LNCaP clone FGC (cell line): ENCODE data around the gene AVPR2.

Experiments
- DNase-seq: peaks from one replicate; pipeline ENCODE4 v3.0.0-alpha.2; 2011; ENCODE audit warnings: low read depth
- H3K4me3 ChIP-seq: 2 replicates; pipeline ENCODE4 v1.5.1; 2011; ENCODE audit warnings: mild to moderate bottlenecking, low read depth, low read length, control low read depth
- CTCF ChIP-seq: IDR thresholded peaks from 2 replicates; pipeline ENCODE4 v1.5.1; 2012; ENCODE audit warnings: mild to moderate bottlenecking; ENCODE audit not compliant: control insufficient read depth, insufficient read depth; ENCODE audit errors: extremely low read depth

Gene AVPR2

GRCh38 chrX:153937056-153937455, 32.6 kb downstream of the AVPR2 start:
- no peak for DNase-seq
- H3K4me3 ChIP-seq, result no peak overlapping the region
- TF ChIP-seq CTCF, result no peak

- H3K4me3 ChIP-seq, result no peak overlapping the region
- DNase-seq, result no peak
- no peak for TF ChIP-seq CTCF
These were observed 33.8 kb downstream of the AVPR2 start for GRCh38 chrX:153938226-153938786.

GRCh38 chrX:153939573-153939972, 35.1 kb downstream of the AVPR2 start:
- no peak for DNase-seq
- no peak overlapping the region for H3K4me3 ChIP-seq
- TF ChIP-seq CTCF, result no peak

GRCh38 chrX:153941336-153942252, 37.1 kb downstream of the AVPR2 start:
- H3K4me3 ChIP-seq, result no peak overlapping the region
- no peak for TF ChIP-seq CTCF
- DNase-seq, result no peak

- H3K4me3 ChIP-seq, result no peak within 1 kb of the TSS
- DNase-seq, result no peak
- no peak for TF ChIP-seq CTCF
These were observed 39.8 kb downstream of the AVPR2 start, which contains the start of gene RENBP for GRCh38 chrX:153944140-153944799. TSS of gene RENBP (minus strand) at chrX:153944643. CDS start at chrX:153944610, 33 bp downstream.

GRCh38 chrX:153944800-153945150, 40.3 kb downstream of the AVPR2 start:
- no peak for DNase-seq
- no peak overlapping the region for H3K4me3 ChIP-seq
- TF ChIP-seq CTCF, result no peak
